Liver (tissue), 9 donors: ENCODE data around the gene ZFAND2A. TPM values are rescaled to one million over a fixed set of nuclear protein-coding genes. Genes with fewer than 3 reads are reported as not detected.

ENCODE experiments used
- DNase-seq: peaks from one replicate; pipeline ENCODE4 v3.0.0-alpha.2; 2017; ENCODE audit warnings: low spot score
- H3K27ac ChIP-seq, 2 donors: one replicate each; pipeline ENCODE4 v1.7.0; 2013; ENCODE audit warnings: inconsistent platforms in 2 of 2, low read length in 2 of 2, control low read depth in 1 of 2, low read depth in 1 of 2, mild to moderate bottlenecking in 1 of 2
- H3K27me3 ChIP-seq, 4 donors: one replicate each; pipeline versions ENCODE4 v1.6.1 to v1.7.0; 2013; ENCODE audit warnings: low read length in 3 of 4, inconsistent platforms in 1 of 4, mild to moderate bottlenecking in 1 of 4, moderate library complexity in 1 of 4; ENCODE audit not compliant: control insufficient read depth in 4 of 4, insufficient read depth in 4 of 4
- H3K36me3 ChIP-seq, 4 donors: one replicate each; pipeline versions ENCODE4 v1.6.1 to v1.7.0; 2013; ENCODE audit warnings: low read length in 3 of 4, mild to moderate bottlenecking in 3 of 4, low read depth in 1 of 4, moderate library complexity in 1 of 4; ENCODE audit not compliant: control insufficient read depth in 4 of 4, insufficient read depth in 3 of 4
- H3K4me1 ChIP-seq, 4 donors: one replicate each; pipeline versions ENCODE4 v1.6.1 to v1.7.0; 2013; ENCODE audit warnings: low read length in 3 of 4, mild to moderate bottlenecking in 3 of 4, moderate library complexity in 1 of 4; ENCODE audit not compliant: control insufficient read depth in 4 of 4, insufficient read depth in 4 of 4
- H3K4me3 ChIP-seq, 3 donors: one replicate each; pipeline versions ENCODE4 v1.6.1 to v1.7.0; 2013; ENCODE audit warnings: low read length in 3 of 3, control low read depth in 1 of 3, low read depth in 1 of 3, mild to moderate bottlenecking in 1 of 3
- H3K9ac ChIP-seq, 2 donors: one replicate each; pipeline ENCODE4 v1.7.0; 2013; ENCODE audit warnings: low read length in 2 of 2, mild to moderate bottlenecking in 2 of 2, moderate library complexity in 2 of 2, control low read depth in 1 of 2, low read depth in 1 of 2
- H3K9me3 ChIP-seq, 4 donors: one replicate each; pipeline versions ENCODE4 v1.6.1 to v1.7.0; 2013; ENCODE audit warnings: low read length in 3 of 4; ENCODE audit not compliant: control insufficient read depth in 4 of 4
- EGR1 ChIP-seq, 2 donors: IDR thresholded peaks; 2 replicates each; pipeline ENCODE4 v1.6.1; 2016 to 2018; ENCODE audit warnings: antibody characterized with exemption in 2 of 2, low read depth in 2 of 2
- FOXA2 ChIP-seq: IDR thresholded peaks from 2 replicates; pipeline ENCODE4 v1.6.1; 2016; ENCODE audit warnings: antibody characterized with exemption
- GABPA ChIP-seq, 2 donors: IDR thresholded peaks in 1 of 2; conservative IDR thresholded peaks in 1 of 2; 2 replicates each; pipeline ENCODE4 v1.6.1; 2016; ENCODE audit warnings: antibody characterized with exemption in 2 of 2, mild to moderate bottlenecking in 1 of 2, moderate library complexity in 1 of 2
- HNF4A ChIP-seq, 2 donors: conservative IDR thresholded peaks; 2 replicates each; pipeline ENCODE4 v1.6.1; 2016; ENCODE audit warnings: antibody characterized with exemption in 2 of 2, mild to moderate bottlenecking in 2 of 2
- HNF4G ChIP-seq: IDR thresholded peaks from 2 replicates; pipeline ENCODE4 v1.6.1; 2016; ENCODE audit warnings: antibody characterized with exemption
- JUND ChIP-seq, 2 donors: IDR thresholded peaks; 2 replicates each; pipeline ENCODE4 v1.6.1; 2016; ENCODE audit warnings: antibody characterized with exemption in 2 of 2
- NR2F2 ChIP-seq: IDR thresholded peaks from 2 replicates; pipeline ENCODE4 v1.6.1; 2016; ENCODE audit warnings: antibody characterized with exemption
- RAD21 ChIP-seq, 2 donors: IDR thresholded peaks; 2 replicates each; pipeline ENCODE4 v1.6.1; 2016; ENCODE audit warnings: antibody characterized with exemption in 2 of 2, mild to moderate bottlenecking in 2 of 2
- RXRA ChIP-seq, 2 donors: IDR thresholded peaks; 2 replicates each; pipeline ENCODE4 v1.6.1; 2017 to 2018; ENCODE audit warnings: antibody characterized with exemption in 2 of 2, mild to moderate bottlenecking in 1 of 2
- SP1 ChIP-seq: IDR thresholded peaks from 2 replicates; pipeline ENCODE4 v1.6.1; 2018; ENCODE audit warnings: antibody characterized with exemption, mild to moderate bottlenecking
- TAF1 ChIP-seq: conservative IDR thresholded peaks from 2 replicates; pipeline ENCODE4 v1.6.1; 2016; ENCODE audit warnings: antibody characterized with exemption, mild to moderate bottlenecking
- YY1 ChIP-seq: IDR thresholded peaks from 2 replicates; pipeline ENCODE4 v1.6.1; 2016; ENCODE audit warnings: antibody characterized with exemption, mild to moderate bottlenecking
- WGBS: extraction: QIAGEN DNeasy Blood & Tissue Kit; methylation state at CpG from one replicate; pipeline ENCODE4 v1.1.7; 2013; 5-methylcytosine and 5-hydroxymethylcytosine counted together
- polyA plus RNA-seq, 2 donors: library from polyadenylated mRNA; stranded (reverse) in 1 of 2; unstranded in 1 of 2; fragments of 200-250 nt in 1 of 2; fragments of >200 nt in 1 of 2; fragmentation: Nextera tagmentation in 1 of 2; extraction: Ambion mirVana in 1 of 2; gene quantifications; one replicate each; pipeline versions ENCODE4 v1.2.1 to v1.2.3, GENCODE V29; 2013 to 2015
- total RNA-seq, 2 donors: library from RNA; depleted of rRNA; stranded (reverse); fragments of >200 nt; gene quantifications; one replicate each; pipeline ENCODE4 v1.2.3, GENCODE V29; 2014
- TF ChIP-seq, protein P1 (sequence below): IDR thresholded peaks from 2 replicates; pipeline ENCODE4 v1.6.1; 2016; ENCODE audit warnings: antibody characterized with exemption
- TF ChIP-seq, protein P2 (sequence below): IDR thresholded peaks from 2 replicates; pipeline ENCODE4 v1.6.1; 2016; ENCODE audit warnings: antibody characterized with exemption, mild to moderate bottlenecking
- TF ChIP-seq, protein P3 (sequence below): IDR thresholded peaks from 2 replicates; pipeline ENCODE4 v1.6.1; 2016; ENCODE audit warnings: antibody characterized with exemption
- donor health status: healthy.
- donor health status: healthy.
- donor health status: healthy.
- donor health status: healthy.
- donor health status: healthy.

Gene ZFAND2A
- total and polyA plus RNA-seq, 4 donors: 12.5 to 53.3 (median 33.5) TPM

DNA sequence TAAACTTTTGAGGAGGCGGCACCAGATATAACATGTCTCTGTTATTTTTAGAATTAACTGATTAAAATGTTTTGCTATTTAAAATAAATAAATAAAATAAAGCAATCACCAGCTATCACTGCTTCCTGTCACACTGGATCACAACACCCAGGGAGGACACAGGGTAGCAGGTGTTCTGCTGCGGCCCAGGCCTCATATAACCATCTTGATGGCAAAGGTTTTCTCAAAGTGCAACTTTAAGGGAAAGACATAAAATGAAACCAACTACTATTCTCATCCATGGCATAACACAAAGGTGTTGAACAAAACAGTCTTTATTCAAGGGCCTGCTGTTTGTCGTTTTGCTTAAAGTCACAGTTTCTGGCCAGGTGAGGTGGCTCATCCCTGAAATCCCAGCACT is 48.8 kb downstream of the ZFAND2A start (continued):
- TF ChIP-seq, protein P1, sequence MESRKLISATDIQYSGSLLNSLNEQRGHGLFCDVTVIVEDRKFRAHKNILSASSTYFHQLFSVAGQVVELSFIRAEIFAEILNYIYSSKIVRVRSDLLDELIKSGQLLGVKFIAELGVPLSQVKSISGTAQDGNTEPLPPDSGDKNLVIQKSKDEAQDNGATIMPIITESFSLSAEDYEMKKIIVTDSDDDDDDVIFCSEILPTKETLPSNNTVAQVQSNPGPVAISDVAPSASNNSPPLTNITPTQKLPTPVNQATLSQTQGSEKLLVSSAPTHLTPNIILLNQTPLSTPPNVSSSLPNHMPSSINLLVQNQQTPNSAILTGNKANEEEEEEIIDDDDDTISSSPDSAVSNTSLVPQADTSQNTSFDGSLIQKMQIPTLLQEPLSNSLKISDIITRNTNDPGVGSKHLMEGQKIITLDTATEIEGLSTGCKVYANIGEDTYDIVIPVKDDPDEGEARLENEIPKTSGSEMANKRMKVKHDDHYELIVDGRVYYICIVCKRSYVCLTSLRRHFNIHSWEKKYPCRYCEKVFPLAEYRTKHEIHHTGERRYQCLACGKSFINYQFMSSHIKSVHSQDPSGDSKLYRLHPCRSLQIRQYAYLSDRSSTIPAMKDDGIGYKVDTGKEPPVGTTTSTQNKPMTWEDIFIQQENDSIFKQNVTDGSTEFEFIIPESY: no peak
- no peak for TF ChIP-seq RXRA (IDR thresholded peaks at IDR 0.05)
- no peak for TF ChIP-seq HNF4G
- no peak for TF ChIP-seq NR2F2
- no peak for TF ChIP-seq FOXA2
- no peak for TF ChIP-seq EGR1 (IDR thresholded peaks at IDR 0.05; ENCODE audit: low read depth in 2 of 2)
- no peak for TF ChIP-seq TAF1
- no peak for TF ChIP-seq YY1
- no peak for TF ChIP-seq RAD21 (IDR thresholded peaks at IDR 0.05)

- Histone ChIP-seq H3K27ac (no peak overlapping the region), H3K27me3 (no peaks in the 10 kb centered on the region), H3K36me3 (no peaks in the 10 kb centered on the region), H3K4me3 (no peak overlapping the region), H3K4me1 (no peaks in the 10 kb centered on the region), H3K9ac (no peak overlapping the region), H3K9me3 (no peaks in the 10 kb centered on the region)
- TF ChIP-seq, protein P1: no peak
- TF ChIP-seq EGR1 (IDR thresholded peaks at IDR 0.05; ENCODE audit: low read depth in 2 of 2) (no peak), RXRA (IDR thresholded peaks at IDR 0.05) (no peak), HNF4A (conservative IDR thresholded peaks at IDR 0.05) (no peak), GABPA (IDR thresholded peaks at IDR 0.05 in 1 of 2, conservative IDR thresholded peaks at IDR 0.05 in 1 of 2) (no peak), RAD21 (IDR thresholded peaks at IDR 0.05) (no peak), SP1 (no peak), HNF4G (no peak), NR2F2 (no peak), JUND (IDR thresholded peaks at IDR 0.05) (no peak)
- TF ChIP-seq, protein P2, sequence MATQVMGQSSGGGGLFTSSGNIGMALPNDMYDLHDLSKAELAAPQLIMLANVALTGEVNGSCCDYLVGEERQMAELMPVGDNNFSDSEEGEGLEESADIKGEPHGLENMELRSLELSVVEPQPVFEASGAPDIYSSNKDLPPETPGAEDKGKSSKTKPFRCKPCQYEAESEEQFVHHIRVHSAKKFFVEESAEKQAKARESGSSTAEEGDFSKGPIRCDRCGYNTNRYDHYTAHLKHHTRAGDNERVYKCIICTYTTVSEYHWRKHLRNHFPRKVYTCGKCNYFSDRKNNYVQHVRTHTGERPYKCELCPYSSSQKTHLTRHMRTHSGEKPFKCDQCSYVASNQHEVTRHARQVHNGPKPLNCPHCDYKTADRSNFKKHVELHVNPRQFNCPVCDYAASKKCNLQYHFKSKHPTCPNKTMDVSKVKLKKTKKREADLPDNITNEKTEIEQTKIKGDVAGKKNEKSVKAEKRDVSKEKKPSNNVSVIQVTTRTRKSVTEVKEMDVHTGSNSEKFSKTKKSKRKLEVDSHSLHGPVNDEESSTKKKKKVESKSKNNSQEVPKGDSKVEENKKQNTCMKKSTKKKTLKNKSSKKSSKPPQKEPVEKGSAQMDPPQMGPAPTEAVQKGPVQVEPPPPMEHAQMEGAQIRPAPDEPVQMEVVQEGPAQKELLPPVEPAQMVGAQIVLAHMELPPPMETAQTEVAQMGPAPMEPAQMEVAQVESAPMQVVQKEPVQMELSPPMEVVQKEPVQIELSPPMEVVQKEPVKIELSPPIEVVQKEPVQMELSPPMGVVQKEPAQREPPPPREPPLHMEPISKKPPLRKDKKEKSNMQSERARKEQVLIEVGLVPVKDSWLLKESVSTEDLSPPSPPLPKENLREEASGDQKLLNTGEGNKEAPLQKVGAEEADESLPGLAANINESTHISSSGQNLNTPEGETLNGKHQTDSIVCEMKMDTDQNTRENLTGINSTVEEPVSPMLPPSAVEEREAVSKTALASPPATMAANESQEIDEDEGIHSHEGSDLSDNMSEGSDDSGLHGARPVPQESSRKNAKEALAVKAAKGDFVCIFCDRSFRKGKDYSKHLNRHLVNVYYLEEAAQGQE: no peak
- TF ChIP-seq, protein P3, sequence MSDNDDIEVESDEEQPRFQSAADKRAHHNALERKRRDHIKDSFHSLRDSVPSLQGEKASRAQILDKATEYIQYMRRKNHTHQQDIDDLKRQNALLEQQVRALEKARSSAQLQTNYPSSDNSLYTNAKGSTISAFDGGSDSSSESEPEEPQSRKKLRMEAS: no peak
- DNase-seq: no peak
- 97% methylated on average over 28 of the region's 28 CpGs for WGBS
Measured at GRCh38 chr7:1110358-1110757, 49.6 kb downstream of the ZFAND2A start.
